SK-N-SH treated with all-trans-retinoic acid at 6 μM for 48 hours (cell line): ENCODE measurements around the gene MYOD1.

Experiments
- TOX ChIP-seq: fragments of 250-450 bp; sonication (Bioruptor Pico); IDR thresholded peaks from 2 replicates; pipeline ENCODE4 v1.8.0; 2021; ENCODE audit warnings: mild to moderate bottlenecking, moderate library complexity, borderline replicate concordance
- ZFP30 ChIP-seq: fragments of 450-650 bp; formaldehyde crosslinking; IDR thresholded peaks from 2 replicates; pipeline ENCODE4 v1.5.0; 2022; ENCODE audit warnings: mild to moderate bottlenecking, moderate library complexity
- ZNF70 ChIP-seq: fragments of 450-650 bp; formaldehyde crosslinking; IDR thresholded peaks from 2 replicates; pipeline ENCODE4 v1.5.0; 2020; ENCODE audit warnings: mild to moderate bottlenecking, moderate library complexity

DNA sequence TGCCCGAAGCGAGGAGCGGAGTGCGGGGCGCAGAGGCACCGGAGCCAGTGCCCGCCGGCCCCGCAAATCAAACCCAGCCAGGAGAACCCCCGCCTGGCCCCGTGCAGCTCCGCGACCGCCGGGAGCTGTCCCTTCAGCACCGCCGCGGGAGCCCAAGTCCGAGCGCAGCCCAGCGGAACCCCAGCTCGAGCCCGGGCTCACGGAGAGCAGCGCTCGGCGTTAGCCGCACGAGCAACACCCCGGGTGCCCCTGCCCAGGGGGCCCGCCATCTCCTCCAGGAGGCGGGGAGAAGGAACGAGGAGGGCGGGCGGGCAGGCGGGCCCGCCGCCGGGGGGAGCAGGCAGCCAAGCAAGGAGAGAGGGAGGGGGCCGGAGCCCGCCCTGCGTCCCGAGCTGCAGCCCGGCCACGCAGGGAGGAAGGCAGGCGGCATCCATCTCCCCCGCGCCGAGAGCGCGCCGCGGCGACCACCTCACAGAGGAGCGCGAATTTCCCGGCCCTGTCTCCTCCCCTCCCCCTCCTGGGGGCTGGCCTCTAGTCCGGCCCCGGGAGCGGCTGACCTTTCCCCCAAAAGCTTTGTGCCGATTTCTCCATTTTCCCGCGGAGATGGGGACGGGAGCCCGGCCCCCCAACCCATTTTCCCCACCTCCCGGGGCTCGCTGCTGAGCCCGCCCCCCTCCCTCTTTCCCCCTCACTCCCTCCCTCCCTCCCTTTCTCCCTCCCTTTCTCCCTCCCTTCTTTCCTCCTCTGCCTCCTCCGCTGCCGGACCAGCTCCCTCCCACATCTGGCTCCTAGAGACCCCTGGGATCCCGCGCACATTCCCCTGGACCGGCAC, 15.8 kb downstream of the MYOD1 start:
- no peak for TF ChIP-seq ZNF70
- TF ChIP-seq TOX: no peak
- TF ChIP-seq ZFP30 (CRISPR knock-in tag): no peak
